ENCODE results near the gene VARS2.

DNA sequence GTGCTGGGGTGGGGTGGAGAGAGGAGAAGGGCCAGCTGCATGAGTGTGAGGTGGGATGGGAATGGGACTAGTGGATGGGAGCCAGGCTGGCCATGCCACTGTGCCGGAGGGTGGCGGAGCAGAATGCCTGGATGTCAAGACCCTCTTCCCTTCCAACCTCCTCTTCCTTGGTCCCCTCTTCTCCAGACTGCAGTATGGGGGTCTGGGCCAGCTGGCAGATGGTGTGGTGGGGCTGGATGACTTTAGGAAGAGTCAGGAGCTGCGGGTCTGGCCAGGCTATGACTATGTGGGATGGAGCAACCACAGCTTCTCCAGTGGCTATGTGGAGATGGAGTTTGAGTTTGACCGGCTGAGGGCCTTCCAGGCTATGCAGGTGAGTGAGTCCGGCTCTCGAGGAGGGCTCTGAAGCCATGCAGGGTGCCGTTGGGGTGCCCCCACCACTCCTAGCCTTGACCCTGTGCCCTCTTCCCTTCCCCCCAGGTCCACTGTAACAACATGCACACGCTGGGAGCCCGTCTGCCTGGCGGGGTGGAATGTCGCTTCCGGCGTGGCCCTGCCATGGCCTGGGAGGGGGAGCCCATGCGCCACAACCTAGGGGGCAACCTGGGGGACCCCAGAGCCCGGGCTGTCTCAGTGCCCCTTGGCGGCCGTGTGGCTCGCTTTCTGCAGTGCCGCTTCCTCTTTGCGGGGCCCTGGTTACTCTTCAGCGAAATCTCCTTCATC lies 22.1 kb upstream of the VARS2 start:
- no peak for TF ChIP-seq RAD21 (IDR thresholded peaks at IDR 0.05)
- TF ChIP-seq, protein P1, sequence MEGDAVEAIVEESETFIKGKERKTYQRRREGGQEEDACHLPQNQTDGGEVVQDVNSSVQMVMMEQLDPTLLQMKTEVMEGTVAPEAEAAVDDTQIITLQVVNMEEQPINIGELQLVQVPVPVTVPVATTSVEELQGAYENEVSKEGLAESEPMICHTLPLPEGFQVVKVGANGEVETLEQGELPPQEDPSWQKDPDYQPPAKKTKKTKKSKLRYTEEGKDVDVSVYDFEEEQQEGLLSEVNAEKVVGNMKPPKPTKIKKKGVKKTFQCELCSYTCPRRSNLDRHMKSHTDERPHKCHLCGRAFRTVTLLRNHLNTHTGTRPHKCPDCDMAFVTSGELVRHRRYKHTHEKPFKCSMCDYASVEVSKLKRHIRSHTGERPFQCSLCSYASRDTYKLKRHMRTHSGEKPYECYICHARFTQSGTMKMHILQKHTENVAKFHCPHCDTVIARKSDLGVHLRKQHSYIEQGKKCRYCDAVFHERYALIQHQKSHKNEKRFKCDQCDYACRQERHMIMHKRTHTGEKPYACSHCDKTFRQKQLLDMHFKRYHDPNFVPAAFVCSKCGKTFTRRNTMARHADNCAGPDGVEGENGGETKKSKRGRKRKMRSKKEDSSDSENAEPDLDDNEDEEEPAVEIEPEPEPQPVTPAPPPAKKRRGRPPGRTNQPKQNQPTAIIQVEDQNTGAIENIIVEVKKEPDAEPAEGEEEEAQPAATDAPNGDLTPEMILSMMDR (IDR thresholded peaks at IDR 0.05; ENCODE audit: low read depth, low read length, missing input control): no peak
- TF ChIP-seq TAF1 (conservative IDR thresholded peaks at IDR 0.05): no peak
- no peak for TF ChIP-seq JUND (IDR thresholded peaks at IDR 0.05)
- no peak for TF ChIP-seq SP1 (IDR thresholded peaks at IDR 0.05)
- no peak for TF ChIP-seq EGR1 (IDR thresholded peaks at IDR 0.05; ENCODE audit: low read depth in 2 of 2)
